Left ventricle myocardium inferior (tissue), 1 donor: ENCODE results near the gene FRY. TPM values are rescaled to one million over a fixed set of nuclear protein-coding genes. Genes with fewer than 3 reads are reported as not detected.

ENCODE experiments used
- DNase-seq: peaks from one replicate; pipeline ENCODE4 v3.0.0-alpha.2; 2020
- H3K27ac ChIP-seq: fragments of 200-600 bp; replicated peaks from 2 replicates; pipeline ENCODE4 v1.8.0; 2021
- H3K27me3 ChIP-seq: fragments of 200-600 bp; 2 replicates; pipeline ENCODE4 v1.8.0; 2021; ENCODE audit warnings: low read depth
- H3K36me3 ChIP-seq: fragments of 200-600 bp; 2 replicates; pipeline ENCODE4 v1.8.0; 2021
- H3K4me1 ChIP-seq: fragments of 200-600 bp; 2 replicates; pipeline ENCODE4 v1.8.0; 2021
- H3K4me3 ChIP-seq: fragments of 200-600 bp; 2 replicates; pipeline ENCODE4 v1.8.0; 2021; ENCODE audit warnings: mild to moderate bottlenecking, moderate library complexity
- H3K9me3 ChIP-seq: fragments of 200-600 bp; replicated peaks from 2 replicates; pipeline ENCODE4 v1.8.0; 2021
- intact Hi-C: fragments of 100-400 bp; cut with micrococcal nuclease; formaldehyde crosslinking; loops from one replicate; pipeline ENCODE4 v1.11.0; 2022
- total RNA-seq: library from RNA; stranded (reverse); fragmentation: NEBNext Ultra II Directional; extraction: Animal tissue kit (Norgen Biotek cat#: 25700); gene quantifications from one replicate; pipeline ENCODE4 v1.2.1, GENCODE V29; 2021
- TF ChIP-seq, protein P1 (sequence below): fragments of 200-600 bp; IDR thresholded peaks from 2 replicates; pipeline ENCODE4 v1.8.0; 2021; ENCODE audit warnings: antibody characterized with exemption, mild to moderate bottlenecking, borderline replicate concordance
- donor health status: DM: no; HTN: yes; CAD: no; lungs with severe emphysema.

The FRY gene
- total RNA-seq, 1 donor from 2014 or later, result 167 TPM

DNA sequence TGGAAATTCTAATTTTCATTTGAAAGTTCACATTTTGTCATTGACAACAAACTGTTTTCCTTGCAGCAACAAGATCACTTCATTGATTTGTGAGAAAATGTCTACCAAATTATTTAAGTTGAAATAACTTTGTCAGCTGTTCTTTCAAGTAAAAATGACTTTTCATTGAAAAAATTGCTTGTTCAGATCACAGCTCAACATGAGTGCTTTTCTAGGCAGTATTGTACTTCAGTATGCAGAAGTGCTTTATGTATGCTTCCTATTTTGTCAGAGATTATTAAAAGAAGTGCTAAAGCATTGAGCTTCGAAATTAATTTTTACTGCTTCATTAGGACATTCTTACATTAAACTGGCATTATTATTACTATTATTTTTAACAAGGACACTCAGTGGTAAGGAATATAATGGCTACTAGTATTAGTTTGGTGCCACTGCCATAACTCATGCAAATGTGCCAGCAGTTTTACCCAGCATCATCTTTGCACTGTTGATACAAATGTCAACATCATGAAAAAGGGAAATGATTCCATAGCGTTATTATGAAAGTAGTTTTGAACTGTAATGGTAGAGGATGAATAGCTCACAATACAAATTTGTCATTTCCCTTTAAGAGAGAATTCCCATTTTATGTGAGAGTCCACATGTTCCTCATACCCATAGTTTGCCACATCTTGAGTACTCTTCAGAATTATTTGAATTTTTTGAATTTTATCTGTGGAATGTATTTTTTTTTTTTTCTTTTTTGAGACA lies 286.3 kb downstream of the FRY start:
- Histone ChIP-seq H3K27me3 (no peaks in the 10 kb centered on the region), H3K9me3 (no peaks in the 10 kb centered on the region), H3K4me1 (peaks cover 16% of the 10 kb centered on the region), H3K27ac (no peak overlapping the region), H3K36me3 (no peaks in the 10 kb centered on the region), H3K4me3 (no peak overlapping the region)
- DNase-seq, result no peak
- TF ChIP-seq, protein P1, sequence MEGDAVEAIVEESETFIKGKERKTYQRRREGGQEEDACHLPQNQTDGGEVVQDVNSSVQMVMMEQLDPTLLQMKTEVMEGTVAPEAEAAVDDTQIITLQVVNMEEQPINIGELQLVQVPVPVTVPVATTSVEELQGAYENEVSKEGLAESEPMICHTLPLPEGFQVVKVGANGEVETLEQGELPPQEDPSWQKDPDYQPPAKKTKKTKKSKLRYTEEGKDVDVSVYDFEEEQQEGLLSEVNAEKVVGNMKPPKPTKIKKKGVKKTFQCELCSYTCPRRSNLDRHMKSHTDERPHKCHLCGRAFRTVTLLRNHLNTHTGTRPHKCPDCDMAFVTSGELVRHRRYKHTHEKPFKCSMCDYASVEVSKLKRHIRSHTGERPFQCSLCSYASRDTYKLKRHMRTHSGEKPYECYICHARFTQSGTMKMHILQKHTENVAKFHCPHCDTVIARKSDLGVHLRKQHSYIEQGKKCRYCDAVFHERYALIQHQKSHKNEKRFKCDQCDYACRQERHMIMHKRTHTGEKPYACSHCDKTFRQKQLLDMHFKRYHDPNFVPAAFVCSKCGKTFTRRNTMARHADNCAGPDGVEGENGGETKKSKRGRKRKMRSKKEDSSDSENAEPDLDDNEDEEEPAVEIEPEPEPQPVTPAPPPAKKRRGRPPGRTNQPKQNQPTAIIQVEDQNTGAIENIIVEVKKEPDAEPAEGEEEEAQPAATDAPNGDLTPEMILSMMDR, result no peak
- intact Hi-C loops, result loop anchor here (10.0 kb wide), 1 partner anchor 303 kb away; no protein-coding TSS in a partner anchor

DNA sequence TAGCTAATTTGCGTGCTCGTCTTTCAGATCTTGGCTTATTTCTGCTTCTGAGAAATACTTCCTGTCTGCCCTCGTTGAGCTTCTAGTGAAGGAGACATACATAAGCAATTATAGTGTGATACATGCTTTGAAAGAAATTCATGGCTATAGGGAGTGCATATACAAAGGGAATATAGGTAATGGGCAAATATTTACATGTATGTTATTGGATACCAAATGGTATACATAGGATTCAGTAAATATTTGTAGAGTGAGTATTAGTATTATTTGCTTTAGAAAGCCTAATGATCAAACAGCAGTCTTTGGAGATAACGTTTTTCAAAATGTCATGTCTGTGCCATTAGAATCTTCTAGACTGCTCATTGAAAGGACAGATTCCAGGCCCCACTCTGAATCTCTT lies 289.0 kb downstream of the FRY start:
- no peaks in the 10 kb centered on the region for H3K27me3 ChIP-seq
- H3K4me3 ChIP-seq, result no peak overlapping the region
- peaks cover 8% of the 10 kb centered on the region for H3K4me1 ChIP-seq
- H3K9me3 ChIP-seq, result no peaks in the 10 kb centered on the region
- H3K36me3 ChIP-seq, result no peaks in the 10 kb centered on the region
- no peak overlapping the region for H3K27ac ChIP-seq
- no peak for DNase-seq
- intact Hi-C loops, result no loop called here
- TF ChIP-seq, protein P1, result no peak

DNA sequence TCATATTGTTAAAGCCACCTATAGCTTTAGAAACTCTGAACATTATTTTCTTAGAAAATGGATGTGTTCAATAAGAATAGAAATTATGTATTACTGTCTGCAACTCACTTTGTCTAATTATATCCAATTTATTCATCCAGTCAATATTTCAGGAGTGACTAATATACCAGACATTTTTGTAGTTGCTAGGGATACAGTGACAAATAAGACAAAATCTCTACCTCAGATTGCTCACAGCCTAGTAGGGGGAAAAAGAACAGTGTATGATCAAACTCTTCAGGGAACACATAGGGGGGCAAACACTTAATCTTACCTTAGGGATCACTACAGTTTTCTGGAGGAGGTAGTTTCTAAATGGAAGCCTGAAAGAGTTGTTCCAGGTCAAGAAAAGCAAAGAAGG lies 292.3 kb downstream of the FRY start:
- no peaks in the 10 kb centered on the region for H3K27me3 ChIP-seq
- no peak for DNase-seq
- H3K36me3 ChIP-seq, result no peaks in the 10 kb centered on the region
- H3K27ac ChIP-seq, result no peak overlapping the region
- no peaks in the 10 kb centered on the region for H3K4me1 ChIP-seq
- H3K9me3 ChIP-seq, result no peaks in the 10 kb centered on the region
- TF ChIP-seq, protein P1, result no peak
- no peak overlapping the region for H3K4me3 ChIP-seq
- intact Hi-C loops, result no loop called here

DNA sequence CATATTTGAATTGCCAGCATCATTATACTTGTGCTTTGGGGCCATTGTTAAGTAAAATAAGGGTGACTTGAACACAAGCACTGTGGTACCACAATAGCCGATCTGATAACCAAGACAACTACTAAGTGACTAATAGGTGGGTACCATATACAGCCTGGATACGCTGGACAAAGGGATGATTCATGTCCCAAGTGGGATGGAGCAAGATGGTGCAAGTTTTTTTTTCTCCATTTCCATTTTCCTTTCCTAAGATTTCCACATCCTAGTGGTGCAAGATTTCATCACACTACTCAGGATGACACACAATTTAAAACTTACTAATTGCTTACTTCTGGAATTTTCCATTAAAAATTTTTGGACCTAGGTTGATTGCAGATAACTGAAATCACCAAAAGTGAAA lies 298.9 kb downstream of the FRY start:
- Histone ChIP-seq H3K27ac (no peak overlapping the region), H3K4me3 (no peak overlapping the region), H3K4me1 (no peaks in the 10 kb centered on the region), H3K9me3 (no peaks in the 10 kb centered on the region), H3K36me3 (no peaks in the 10 kb centered on the region), H3K27me3 (no peaks in the 10 kb centered on the region)
- DNase-seq, result no peak
- intact Hi-C loops, result no loop called here
- TF ChIP-seq, protein P1, result no peak

DNA sequence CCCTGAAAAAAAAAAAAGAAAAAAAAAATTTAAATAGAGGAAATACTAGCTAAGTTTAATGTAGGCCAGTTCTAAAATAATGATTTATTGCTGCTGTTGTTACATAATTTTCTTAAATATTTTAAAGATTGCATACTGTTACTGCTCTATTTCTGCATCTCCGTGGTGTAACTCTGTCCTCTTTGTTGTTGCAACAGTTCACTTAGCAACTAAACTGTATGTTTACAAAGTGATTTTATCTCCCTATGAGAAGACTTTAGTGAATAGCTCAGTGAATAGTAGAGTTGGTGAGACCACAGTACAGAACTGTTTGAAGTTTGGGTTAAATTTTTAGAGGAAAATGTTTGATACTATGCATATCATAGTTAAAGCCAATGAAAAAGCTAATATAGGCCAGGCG lies 303.1 kb downstream of the FRY start:
- H3K27me3 ChIP-seq, result no peaks in the 10 kb centered on the region
- DNase-seq, result no peak
- H3K27ac ChIP-seq, result no peak overlapping the region
- H3K36me3 ChIP-seq, result no peaks in the 10 kb centered on the region
- intact Hi-C loops, result no loop called here
- TF ChIP-seq, protein P1, result no peak
- H3K9me3 ChIP-seq, result no peaks in the 10 kb centered on the region
- no peaks in the 10 kb centered on the region for H3K4me1 ChIP-seq
- no peak overlapping the region for H3K4me3 ChIP-seq
